Inferior parietal cortex (tissue), 1 donor: Measurements from ENCODE around the gene SNX10.

Source experiments
- DNase-seq: peaks from one replicate; pipeline ENCODE4 v3.0.0-alpha.2; 2016; ENCODE audit errors: extremely low spot score

Gene SNX10

GRCh38 chr7:26298472-26299058 lies 6.9 kb downstream of the SNX10 start:
- no peak for DNase-seq

- no peak for DNase-seq
Observed at GRCh38 chr7:26305090-26305868, 13.6 kb downstream of the SNX10 start.

DNA sequence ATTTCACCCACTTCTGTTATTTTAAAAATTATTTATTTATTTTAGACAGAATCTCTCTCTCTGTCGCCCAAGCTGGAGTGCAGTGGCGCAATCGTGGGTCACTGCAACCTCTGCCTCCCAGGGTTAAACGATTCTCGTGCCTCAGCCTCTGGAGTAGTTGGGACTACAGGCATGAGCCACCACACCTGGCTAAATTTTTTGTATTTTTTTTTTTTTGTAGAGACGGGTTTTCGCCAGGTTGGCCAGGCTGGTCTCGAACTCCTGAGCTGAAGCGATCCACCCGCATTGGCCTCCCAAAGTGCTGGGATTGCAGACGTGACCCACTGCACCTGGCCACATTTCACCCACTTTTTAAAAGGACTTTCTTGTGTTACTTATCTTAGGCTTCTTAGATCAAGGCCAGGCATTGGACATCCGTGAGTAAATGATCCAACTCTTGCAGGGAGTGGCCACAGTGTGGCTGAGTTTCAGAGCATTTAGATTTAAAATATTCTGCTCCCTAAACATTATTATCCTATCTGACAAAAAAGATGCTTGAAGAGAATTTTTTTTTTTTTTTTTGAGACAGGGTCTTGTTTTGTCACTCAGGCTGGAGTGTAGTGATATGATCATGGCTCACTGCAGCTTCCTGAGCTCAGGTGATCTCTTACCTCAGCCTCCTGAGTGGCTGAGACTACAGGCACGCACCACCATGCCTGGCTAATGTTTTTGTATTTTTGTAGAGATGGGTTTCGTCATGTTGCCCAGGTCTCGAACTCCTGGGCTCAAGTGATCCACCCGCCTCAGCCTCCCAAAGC lies 14.4 kb downstream of the SNX10 start:
- no peak for DNase-seq

DNA sequence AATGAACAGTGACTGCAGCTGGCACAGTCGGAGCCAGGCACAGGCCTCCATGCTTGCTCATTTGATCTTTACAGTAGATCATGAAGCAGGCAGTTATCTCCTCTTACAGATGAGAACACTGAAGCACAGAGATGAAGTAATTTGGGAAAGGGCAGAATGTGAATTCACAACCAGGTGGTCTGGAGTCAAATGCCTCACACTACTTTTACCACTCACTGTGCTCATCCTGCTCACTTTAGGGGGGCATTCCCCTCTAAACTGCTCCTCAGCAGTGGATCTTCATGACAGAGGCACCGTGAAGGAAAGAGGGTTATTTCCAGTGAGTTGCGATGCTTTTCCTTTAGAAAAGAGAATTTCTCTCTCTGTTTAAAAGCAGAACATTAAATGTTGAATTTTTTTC lies 15.1 kb downstream of the SNX10 start:
- no peak for DNase-seq

DNA sequence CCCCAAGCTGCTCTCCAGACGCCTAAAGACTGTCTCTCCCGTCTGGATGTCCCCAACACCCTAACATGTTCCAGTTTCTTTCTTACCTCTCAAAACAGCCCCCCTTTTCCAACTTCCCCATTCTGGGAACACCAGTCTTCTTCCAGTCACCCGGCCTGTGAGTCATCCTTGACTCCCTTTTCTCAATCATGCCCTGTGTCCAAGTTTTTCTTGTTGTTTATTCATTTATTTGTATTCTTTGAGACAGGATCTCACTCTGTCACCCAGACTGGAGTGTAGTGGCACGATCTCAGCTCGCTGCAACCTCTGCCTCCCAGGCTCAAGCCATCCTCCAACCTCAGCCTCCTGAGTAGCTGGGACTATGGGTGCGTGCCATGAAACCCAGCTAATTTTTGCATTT lies 15.6 kb downstream of the SNX10 start:
- DNase-seq, result no peak

- no peak for DNase-seq
Observed at GRCh38 chr7:26307791-26308190, 16.1 kb downstream of the SNX10 start.

- DNase-seq, result no peak
Observed at GRCh38 chr7:26308551-26308950, 16.9 kb downstream of the SNX10 start.

DNA sequence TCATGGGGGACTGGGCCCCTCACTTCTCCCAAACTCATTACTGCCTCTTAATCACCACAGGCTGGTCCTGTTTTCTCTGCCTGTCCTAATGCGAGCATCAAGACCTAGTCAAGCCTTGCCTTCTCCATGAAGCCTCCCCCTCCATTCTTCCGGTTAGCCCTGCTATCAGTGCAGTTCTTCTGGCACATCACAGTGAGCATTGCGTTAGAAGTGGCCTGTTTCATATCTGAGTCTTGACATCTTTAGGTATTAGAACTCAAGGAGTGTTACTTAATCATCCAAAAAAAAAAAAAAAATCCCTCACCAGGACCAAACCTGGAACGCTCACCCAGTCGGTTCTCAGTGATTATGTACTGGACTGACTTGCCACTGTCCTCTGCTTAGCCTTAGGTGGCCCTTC lies 17.4 kb downstream of the SNX10 start:
- no peak for DNase-seq

DNA sequence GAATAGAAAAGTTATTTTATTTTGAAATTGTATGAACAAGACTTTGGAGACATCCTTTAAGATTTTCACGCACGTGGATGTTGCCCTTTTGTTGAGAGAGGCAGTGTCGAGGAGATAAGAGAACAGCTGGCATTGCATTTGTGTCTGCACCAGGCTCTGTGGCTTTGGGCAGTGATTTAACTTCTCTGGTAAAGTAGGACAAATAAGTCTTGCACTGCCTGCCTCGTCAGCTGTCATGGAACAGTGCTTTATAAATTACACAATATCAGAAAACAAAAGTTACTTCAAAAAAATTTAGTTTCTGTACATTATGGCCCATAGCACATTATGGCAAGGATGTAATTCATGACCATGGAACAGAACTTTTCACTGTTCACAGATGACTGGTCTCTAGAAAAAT lies 20.1 kb downstream of the SNX10 start:
- DNase-seq, result no peak

DNA sequence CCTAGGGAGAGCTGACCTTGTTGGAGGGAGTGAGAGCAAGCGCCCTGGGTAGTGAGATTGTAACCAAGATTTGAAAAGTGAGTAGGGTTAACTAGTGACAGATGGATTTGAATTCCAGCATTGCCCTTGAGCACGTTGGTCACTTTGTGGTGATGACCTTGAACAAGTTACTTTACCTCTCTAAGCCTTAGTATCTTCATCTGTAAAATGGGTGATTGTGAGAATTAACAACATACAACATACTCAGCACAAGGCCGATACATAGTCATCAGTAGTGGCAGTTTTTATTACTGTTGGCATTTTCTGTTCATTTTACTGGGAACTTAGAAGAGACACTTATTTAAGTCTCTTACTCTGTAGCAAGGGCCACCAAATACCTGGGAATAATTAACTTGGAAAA lies 25.5 kb downstream of the SNX10 start:
- DNase-seq, result no peak

- no peak for DNase-seq
Observed at GRCh38 chr7:26318921-26319320, 27.3 kb downstream of the SNX10 start.

GRCh38 chr7:26319636-26320035 lies 28.0 kb downstream of the SNX10 start:
- DNase-seq, result no peak

DNA sequence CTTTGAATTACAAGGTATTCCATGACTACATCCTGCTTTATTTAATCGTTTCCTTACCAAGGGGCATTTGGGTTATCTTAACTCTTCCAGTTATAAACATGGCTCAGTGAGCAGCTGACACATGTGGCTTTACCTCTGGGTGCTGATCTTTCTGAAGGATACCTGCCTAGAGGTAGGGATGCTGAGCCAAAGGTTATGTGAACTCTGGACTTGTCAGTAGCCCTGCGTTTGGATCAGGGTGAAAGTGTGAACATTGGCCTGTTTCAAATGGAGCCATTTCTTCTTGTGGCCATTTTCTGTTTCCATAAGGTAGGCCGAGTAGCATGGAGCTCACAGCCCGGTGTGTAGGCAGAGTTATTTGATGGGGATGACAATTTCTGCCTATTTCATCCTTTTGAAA lies 29.2 kb downstream of the SNX10 start:
- no peak for DNase-seq

DNA sequence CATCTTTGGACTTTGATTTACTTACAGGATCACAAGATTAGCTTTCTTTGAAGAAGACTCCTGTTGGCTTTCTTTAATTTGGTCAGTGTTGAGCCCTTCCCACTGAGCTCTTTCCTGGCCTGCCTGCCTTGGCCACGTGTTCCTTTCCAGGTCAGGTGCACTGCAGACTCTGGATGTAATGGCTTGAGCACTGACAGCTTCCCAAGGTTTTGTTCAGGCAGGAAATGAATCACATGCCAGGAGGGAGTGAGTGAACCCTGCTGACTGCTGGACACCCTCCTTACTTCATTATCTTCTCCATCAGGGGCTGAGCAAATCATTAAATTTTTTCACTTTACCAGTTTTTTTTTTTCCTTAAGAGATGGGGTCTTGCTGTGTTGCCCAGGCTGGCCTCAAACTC lies 29.8 kb downstream of the SNX10 start:
- no peak for DNase-seq

DNA sequence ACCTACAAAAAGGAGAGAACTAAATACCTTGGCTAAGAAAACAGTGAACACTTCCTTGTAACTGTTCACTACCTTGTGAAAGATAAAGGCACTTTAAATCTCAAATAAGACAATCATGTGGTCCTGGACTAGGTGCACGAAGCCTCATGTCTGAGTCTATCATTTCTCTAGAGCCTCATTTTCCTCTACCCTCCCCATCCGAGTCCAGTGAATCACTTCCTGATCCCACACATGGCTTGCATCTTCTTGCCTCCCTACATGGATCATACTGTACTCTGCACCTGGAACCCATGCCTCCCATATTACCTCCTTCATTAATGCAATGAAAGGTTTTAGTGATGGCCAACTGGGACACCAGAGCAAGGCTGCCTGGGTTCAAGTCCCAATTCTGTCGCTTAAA lies 34.5 kb downstream of the SNX10 start:
- DNase-seq, result no peak

DNA sequence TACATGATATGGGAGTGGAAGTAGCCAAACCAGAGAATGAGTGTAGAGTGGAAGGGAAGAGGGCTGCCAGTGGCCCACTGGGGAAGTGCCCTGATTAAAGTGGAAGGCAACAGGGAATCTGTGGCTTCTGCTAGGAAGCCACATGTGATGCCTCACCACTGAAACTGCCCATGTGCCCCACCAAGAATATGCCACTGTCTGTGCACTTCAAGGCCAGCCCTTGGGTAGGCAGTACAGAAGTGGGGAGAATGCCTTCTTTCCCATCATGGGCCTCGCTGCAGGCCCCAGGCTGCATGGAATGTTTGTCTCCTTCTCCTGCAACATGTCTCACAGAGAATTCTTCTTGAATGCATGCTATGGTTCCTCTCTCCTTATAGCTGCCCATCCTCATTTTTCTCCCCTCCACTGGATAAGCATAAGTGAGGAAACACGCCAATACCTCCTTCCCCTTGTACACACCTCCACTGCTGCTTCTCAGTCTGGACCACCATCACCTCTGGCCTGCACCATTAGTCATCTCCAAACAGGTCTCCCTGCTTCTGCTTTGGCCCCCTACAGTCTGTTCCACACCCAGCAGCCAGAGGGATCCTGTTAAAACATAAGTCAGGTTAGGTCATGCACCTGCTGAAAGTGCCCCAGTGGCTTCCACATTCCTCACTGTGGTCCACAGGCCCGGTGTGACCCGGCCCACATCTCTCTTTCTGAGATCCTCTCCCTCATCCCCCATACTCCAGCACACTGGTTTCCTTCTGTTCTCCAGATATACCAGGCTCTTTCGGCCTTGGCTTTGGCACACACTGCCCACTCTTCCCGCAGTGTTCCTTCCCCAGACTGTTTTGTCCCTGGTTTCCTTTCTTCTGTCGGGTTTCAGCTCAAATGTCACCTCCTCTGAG lies 37.1 kb downstream of the SNX10 start:
- no peak for DNase-seq

- no peak for DNase-seq
Observed at GRCh38 chr7:26329520-26330255, 38.0 kb downstream of the SNX10 start.

DNA sequence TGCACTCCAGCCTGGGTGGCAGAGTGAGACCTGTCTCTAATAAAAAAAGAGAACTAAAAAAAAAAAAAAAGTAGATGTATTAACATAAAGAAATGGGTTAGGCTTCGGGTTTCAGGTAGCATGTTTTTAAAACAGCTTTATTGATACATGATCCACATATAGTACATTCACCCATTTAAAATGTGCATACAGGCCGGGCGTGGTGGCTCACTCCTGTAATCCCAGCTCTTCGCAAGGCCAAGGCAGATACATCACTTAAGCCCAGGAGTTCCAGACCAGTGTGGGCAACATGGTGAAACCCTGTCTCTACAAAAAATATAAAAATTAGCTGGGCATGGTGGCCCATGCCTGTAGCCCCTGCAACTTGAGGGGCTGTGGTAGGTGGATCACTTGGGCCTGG lies 39.5 kb downstream of the SNX10 start:
- DNase-seq, result no peak

DNA sequence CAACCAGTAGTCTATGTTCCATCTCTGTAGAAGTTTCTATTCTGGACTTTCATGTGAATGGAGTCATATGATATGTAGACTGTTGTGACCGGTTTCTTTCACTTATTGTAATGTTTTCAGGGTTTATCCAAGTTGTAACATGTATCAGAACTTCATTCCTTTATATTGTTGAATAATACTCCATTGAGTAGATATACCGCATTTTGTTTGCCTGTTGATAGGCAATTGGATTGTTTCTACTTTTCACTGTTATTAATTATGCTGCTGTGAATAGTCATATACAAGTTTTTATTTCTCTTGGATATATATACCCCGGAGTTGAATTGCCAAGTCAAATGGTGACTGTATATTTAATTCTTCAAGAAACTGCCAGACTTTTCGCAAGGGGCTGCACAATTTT lies 40.1 kb downstream of the SNX10 start:
- no peak for DNase-seq

DNA sequence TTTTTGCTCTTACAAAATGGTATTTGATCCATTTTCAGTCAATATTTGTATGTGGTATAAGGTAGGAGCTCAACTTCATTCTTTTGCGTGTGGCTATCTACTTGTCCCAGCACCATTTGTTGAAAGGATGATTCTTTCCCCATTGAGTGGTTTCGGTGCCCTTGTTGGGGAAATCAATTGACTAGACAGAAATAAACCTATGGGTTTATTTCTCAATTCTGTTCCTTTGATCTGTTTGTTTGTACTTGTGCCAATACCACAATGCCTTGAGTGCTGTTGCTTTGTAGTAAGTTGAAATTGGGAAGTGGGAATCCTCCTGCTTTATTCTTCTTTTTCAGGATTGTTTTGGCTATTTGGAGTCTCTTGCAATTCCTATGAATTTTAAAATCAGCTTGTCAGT lies 41.0 kb downstream of the SNX10 start:
- no peak for DNase-seq

DNA sequence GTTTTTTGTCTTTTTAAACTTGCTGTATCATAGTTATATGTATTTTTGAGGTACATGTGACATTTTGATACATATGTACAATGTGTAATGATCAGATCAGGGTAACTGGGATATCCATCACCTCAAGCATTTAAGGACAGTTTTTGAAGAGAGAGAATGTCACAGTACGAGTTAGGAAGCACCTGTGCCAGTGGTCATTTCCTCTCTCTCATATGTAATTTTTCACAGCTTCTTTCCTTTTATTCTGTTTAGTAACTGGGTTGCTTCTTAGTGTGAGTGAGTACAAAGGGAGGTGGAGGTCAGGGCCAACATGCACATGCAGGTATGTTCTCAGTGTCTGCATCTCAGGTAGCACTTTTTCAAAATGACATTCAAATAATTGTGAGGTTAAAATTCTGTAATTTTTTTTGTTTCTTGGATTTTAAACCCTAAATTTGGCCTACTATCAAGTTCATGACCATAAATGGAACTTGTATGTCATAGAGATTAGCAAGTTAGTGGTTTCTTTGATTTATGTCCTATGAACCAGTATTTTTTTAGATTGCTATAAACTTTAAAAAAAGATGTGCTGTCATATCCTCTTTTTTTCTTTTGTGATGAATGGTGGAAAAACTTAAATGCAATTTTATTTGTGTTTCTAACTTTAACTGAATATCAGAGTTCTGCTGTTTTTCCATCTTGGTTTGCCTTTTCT lies 42.7 kb downstream of the SNX10 start:
- DNase-seq, result no peak
